GM12864 (cell line): ENCODE measurements around the gene H1-8.

Experiments
- DNase-seq: peaks from one replicate; pipeline ENCODE4 v3.0.0-alpha.2; 2011; ENCODE audit warnings: low read depth
- H3K4me3 ChIP-seq: 2 replicates; pipeline ENCODE4 v1.5.1; 2011; ENCODE audit warnings: mild to moderate bottlenecking, low read depth, low read length, control low read depth
- CTCF ChIP-seq: IDR thresholded peaks from 2 replicates; pipeline ENCODE4 v1.5.1; 2011; ENCODE audit warnings: low read depth, mild to moderate bottlenecking, moderate library complexity, low read length, control low read depth, inconsistent platforms; ENCODE audit errors: missing control alignments

The H1-8 gene

GRCh38 chr3:129530821-129531220 lies 12.2 kb upstream of the H1-8 start:
- no peak for TF ChIP-seq CTCF
- DNase-seq, result no peak

GRCh38 chr3:129531699-129532098 lies 11.3 kb upstream of the H1-8 start:
- no peak for DNase-seq

More at GRCh38 chr3:129530821-129531220, 12.2 kb upstream of the H1-8 start:
- no peak overlapping the region for H3K4me3 ChIP-seq

GRCh38 chr3:129532261-129532660 lies 10.7 kb upstream of the H1-8 start:
- DNase-seq, result no peak
- TF ChIP-seq CTCF, result no peak
- H3K4me3 ChIP-seq, result no peak overlapping the region

More at GRCh38 chr3:129531699-129532098, 11.3 kb upstream of the H1-8 start:
- TF ChIP-seq CTCF, result no peak
- H3K4me3 ChIP-seq, result no peak overlapping the region

- no peak for DNase-seq
- no peak for TF ChIP-seq CTCF
- no peak overlapping the region for H3K4me3 ChIP-seq
These were observed 9.6 kb upstream of the H1-8 start for GRCh38 chr3:129533406-129533805.

GRCh38 chr3:129534428-129535027 lies 8.4 kb upstream of the H1-8 start:
- no peak overlapping the region for H3K4me3 ChIP-seq
- no peak for TF ChIP-seq CTCF
- DNase-seq, result no peak

GRCh38 chr3:129535075-129535474 lies 7.9 kb upstream of the H1-8 start:
- no peak overlapping the region for H3K4me3 ChIP-seq
- no peak for TF ChIP-seq CTCF
- no peak for DNase-seq

GRCh38 chr3:129536374-129536667 lies 6.7 kb upstream of the H1-8 start:
- H3K4me3 ChIP-seq, result no peak overlapping the region
- no peak for DNase-seq
- TF ChIP-seq CTCF, result no peak
